OCI-LY1 (cell line): Measurements from ENCODE around the gene KANK3.

Source experiments
- H2AFZ ChIP-seq: fragments of 200-600 bp; sonication (generic), shearing (Covaris generic); 2 replicates; pipeline ENCODE4 v1.6.0; 2014; ENCODE audit warnings: antibody characterized with exemption, mild to moderate bottlenecking, low read length
- H3F3A ChIP-seq: fragments of 200-600 bp; sonication (generic), shearing (Covaris generic); 2 replicates; pipeline ENCODE4 v1.6.0; 2014; ENCODE audit warnings: mild to moderate bottlenecking, antibody characterized with exemption, low read length, moderate library complexity; ENCODE audit not compliant: insufficient read depth
- H3K27ac ChIP-seq: fragments of 200-600 bp; sonication (generic); 2 replicates; pipeline ENCODE4 v1.5.1; 2014; ENCODE audit warnings: low read length, mixed run types, mild to moderate bottlenecking, low read depth; ENCODE audit not compliant: poor library complexity, severe bottlenecking
- H3K27me3 ChIP-seq: fragments of 200-600 bp; sonication (generic); 2 replicates; pipeline ENCODE4 v1.6.0; 2014; ENCODE audit warnings: antibody characterized with exemption, mild to moderate bottlenecking, low read length, moderate library complexity; ENCODE audit not compliant: insufficient read depth
- H3K36me3 ChIP-seq: fragments of 200-600 bp; sonication (generic); 2 replicates; pipeline ENCODE4 v1.6.1; 2014; ENCODE audit warnings: mild to moderate bottlenecking, antibody characterized with exemption, low read length, moderate library complexity, mixed read lengths; ENCODE audit not compliant: insufficient read depth
- H3K4me1 ChIP-seq: fragments of 200-600 bp; sonication (generic); 2 replicates; pipeline ENCODE4 v1.5.1; 2014; ENCODE audit warnings: mild to moderate bottlenecking, low read length, moderate library complexity; ENCODE audit not compliant: insufficient read depth, severe bottlenecking
- H3K4me2 ChIP-seq: fragments of 200-600 bp; sonication (generic), shearing (Covaris generic); 2 replicates; pipeline ENCODE4 v1.6.1; 2014; ENCODE audit warnings: low read length
- H3K4me3 ChIP-seq: fragments of 200-600 bp; sonication (generic); 2 replicates; pipeline ENCODE4 v1.5.1; 2014; ENCODE audit warnings: low read length, low read depth, mild to moderate bottlenecking, mixed read lengths; ENCODE audit not compliant: poor library complexity, severe bottlenecking
- H3K79me2 ChIP-seq: fragments of 200-600 bp; shearing (Covaris generic); 2 replicates; pipeline ENCODE4 v1.6.1; 2016; ENCODE audit warnings: mixed run types, low read length, mixed read lengths; ENCODE audit not compliant: insufficient read depth
- H3K9ac ChIP-seq: fragments of 200-600 bp; sonication (generic), shearing (Covaris generic); 2 replicates; pipeline ENCODE4 v1.6.1; 2014; ENCODE audit warnings: mild to moderate bottlenecking, low read length, mixed read lengths
- H3K9me2 ChIP-seq: fragments of 200-600 bp; sonication (generic), shearing (Covaris generic); 2 replicates; pipeline ENCODE4 v1.6.1; 2014; ENCODE audit warnings: low read depth, mild to moderate bottlenecking, low read length, mixed read lengths
- H3K9me3 ChIP-seq: fragments of 200-600 bp; shearing (Covaris generic); 2 replicates; pipeline ENCODE4 v1.6.1; 2014; ENCODE audit warnings: low read length, mixed read lengths
- H4K20me1 ChIP-seq: fragments of 200-600 bp; sonication (generic), shearing (Covaris generic); 2 replicates; pipeline ENCODE4 v1.6.0; 2016; ENCODE audit warnings: mild to moderate bottlenecking, low read length; ENCODE audit not compliant: insufficient read depth
- CTCF ChIP-seq: fragments of 200-600 bp; sonication (generic), shearing (Covaris generic); IDR thresholded peaks from 2 replicates; pipeline ENCODE4 v1.5.1; 2017; ENCODE audit warnings: mild to moderate bottlenecking, antibody characterized with exemption, low read length, moderate library complexity, mixed read lengths
- EZH2 ChIP-seq: fragments of 200-600 bp; sonication (generic), shearing (Covaris generic); IDR thresholded peaks from 2 replicates; pipeline ENCODE4 v1.8.0; 2017; ENCODE audit warnings: borderline replicate concordance, mixed run types, mild to moderate bottlenecking, antibody characterized with exemption, low read length, moderate library complexity, mixed read lengths

The KANK3 gene

GRCh38 chr19:8332976-8333766, 9.9 kb downstream of the KANK3 start:
- TF ChIP-seq EZH2 (no peak), CTCF (no peak)
- Histone ChIP-seq H3K9me3 (no peaks in the 10 kb centered on the region), H3F3A (no peaks in the 10 kb centered on the region), H3K27me3 (no peaks in the 10 kb centered on the region), H3K9me2 (no peaks in the 10 kb centered on the region), H2AFZ (no peak overlapping the region), H3K9ac (no peak overlapping the region), H3K36me3 (no peaks in the 10 kb centered on the region), H3K79me2 (no peaks in the 10 kb centered on the region), H3K4me1 (no peaks in the 10 kb centered on the region), H4K20me1 (no peaks in the 10 kb centered on the region), H3K27ac (no peak overlapping the region), H3K4me2 (no peak overlapping the region), H3K4me3 (no peak overlapping the region)

GRCh38 chr19:8331263-8331845, 11.7 kb downstream of the KANK3 start:
- Histone ChIP-seq H3F3A (no peaks in the 10 kb centered on the region), H3K9ac (no peak overlapping the region), H3K36me3 (no peaks in the 10 kb centered on the region), H3K79me2 (no peaks in the 10 kb centered on the region), H4K20me1 (no peaks in the 10 kb centered on the region), H3K4me3 (no peak overlapping the region), H3K27me3 (peaks cover 9% of the 10 kb centered on the region; the same call in 1 of the 2 replicates), H3K4me2 (no peak overlapping the region), H3K4me1 (no peaks in the 10 kb centered on the region), H3K9me2 (no peaks in the 10 kb centered on the region), H3K27ac (no peak overlapping the region), H2AFZ (no peak overlapping the region), H3K9me3 (no peaks in the 10 kb centered on the region)
- TF ChIP-seq EZH2: no peak
- TF ChIP-seq CTCF: no peak

- H2AFZ ChIP-seq: no peak overlapping the region
- no peaks in the 10 kb centered on the region for H4K20me1 ChIP-seq
- H3K4me1 ChIP-seq: no peaks in the 10 kb centered on the region
- H3K4me3 ChIP-seq: no peak overlapping the region
- no peaks in the 10 kb centered on the region for H3F3A ChIP-seq
- no peaks in the 10 kb centered on the region for H3K79me2 ChIP-seq
- no peaks in the 10 kb centered on the region for H3K9me3 ChIP-seq
- no peaks in the 10 kb centered on the region for H3K9me2 ChIP-seq
- no peak overlapping the region for H3K4me2 ChIP-seq
- peaks cover 9% of the 10 kb centered on the region; the same call in 1 of the 2 replicates for H3K27me3 ChIP-seq
- no peak overlapping the region for H3K27ac ChIP-seq
- H3K36me3 ChIP-seq: no peaks in the 10 kb centered on the region
- no peak overlapping the region for H3K9ac ChIP-seq
- TF ChIP-seq EZH2 (no peak), CTCF (no peak)
Measured at GRCh38 chr19:8329996-8330395, 13.1 kb downstream of the KANK3 start.
